Fibroblast of skin of back (primary cell): Measurements from ENCODE around the gene TMEM52B. TPM values are rescaled to one million over a fixed set of nuclear protein-coding genes. Genes with fewer than 3 reads are reported as not detected.
A peak's percentile ranks its signal among the peaks of the same experiment; 100 is the strongest.

ENCODE experiments used
- DNase-seq: peaks from one replicate; pipeline ENCODE4 v3.0.0-alpha.2; 2013
- polyA plus RNA-seq, 2 experiments: library from polyadenylated mRNA; unstranded; fragments of 120-200 nt; gene quantifications; one replicate each; pipeline ENCODE4 v1.2.1, GENCODE V29; 2013; ENCODE audit not compliant: insufficient read length in 2 of 2

The TMEM52B gene
- not detected for polyA plus RNA-seq (2013, experiment 1 of 2; ENCODE audit: insufficient read length)
- not detected for polyA plus RNA-seq (2013, experiment 2 of 2; ENCODE audit: insufficient read length)

DNA sequence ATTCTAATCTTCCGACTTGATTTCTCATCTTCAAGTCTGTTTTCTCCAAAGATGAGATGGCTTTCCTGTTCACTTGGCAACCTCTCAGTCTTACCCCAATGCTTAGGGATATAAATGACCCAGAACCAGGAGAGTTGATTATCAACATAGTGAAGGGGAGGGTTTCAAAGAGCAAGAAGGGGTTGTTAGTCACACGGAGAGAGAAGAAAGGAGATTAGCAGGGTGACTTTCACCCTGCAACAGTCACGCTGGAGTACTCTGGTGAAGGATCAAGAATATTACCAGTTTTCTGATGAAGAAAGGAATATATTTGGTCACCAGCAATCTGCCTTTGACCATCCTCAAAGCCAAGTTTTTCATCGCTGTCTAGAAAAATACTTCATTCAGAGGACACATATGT is at the start of gene TMEM52B:
Gene TMEM52B, plus strand, starts transcription at position 212 of the 400 bp plus-strand sequence. CDS start 543 bp downstream, outside the sequence.
- DNase-seq = no peak

DNA sequence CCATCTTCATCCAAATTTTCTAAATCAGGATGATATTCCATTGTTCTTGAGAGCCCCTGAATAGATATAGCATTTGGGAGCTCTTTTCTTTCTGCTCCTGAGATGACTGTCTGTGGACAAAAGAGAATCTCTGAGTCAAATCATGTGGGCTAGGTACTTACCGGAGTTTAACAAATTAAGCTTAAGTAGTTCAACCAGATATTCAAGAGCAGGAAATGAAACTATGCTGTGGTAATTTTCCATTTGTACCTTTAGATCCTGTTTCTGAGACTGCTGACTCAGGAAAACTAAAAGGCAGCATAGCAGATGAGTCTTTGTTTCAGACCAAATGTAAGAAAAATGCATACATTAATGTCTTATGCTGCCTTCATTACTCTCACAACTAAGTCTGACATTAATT is 48.8 kb upstream of the TMEM52B start, which contains the start of gene CLEC7A:
Gene CLEC7A, minus strand, starts transcription at position 158 of the 400 bp plus-strand sequence. Its CDS starts 117 bp downstream, at position 41.
- DNase-seq = no peak

DNA sequence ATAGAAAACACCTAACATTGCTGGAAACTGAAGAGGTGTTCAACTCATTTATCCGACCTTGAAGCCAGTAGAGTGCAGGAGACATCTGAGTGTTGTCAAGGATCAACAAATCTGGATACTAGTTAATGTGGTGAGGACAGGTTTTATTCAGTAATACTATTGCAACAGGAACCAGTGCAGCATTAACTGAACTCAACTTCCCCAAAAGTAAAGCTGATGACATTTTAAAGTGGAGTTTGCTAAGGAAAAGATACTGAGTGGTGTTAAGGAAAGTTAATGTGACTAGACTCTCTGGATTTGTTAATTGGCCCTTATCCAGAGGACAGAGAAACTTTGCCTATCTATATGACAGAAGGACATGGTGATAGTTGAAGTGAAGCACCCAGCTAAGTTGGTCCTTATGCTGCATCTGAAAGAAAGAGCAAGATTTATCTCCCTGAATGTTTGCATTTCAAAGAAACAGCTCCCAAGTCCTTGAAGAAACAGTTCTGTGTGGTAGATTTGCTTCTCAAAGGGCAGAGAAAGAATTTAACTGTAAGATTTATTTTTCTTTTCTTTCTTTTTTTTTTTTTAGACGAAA is 47.6 kb upstream of the TMEM52B start:
- no peak for DNase-seq

DNA sequence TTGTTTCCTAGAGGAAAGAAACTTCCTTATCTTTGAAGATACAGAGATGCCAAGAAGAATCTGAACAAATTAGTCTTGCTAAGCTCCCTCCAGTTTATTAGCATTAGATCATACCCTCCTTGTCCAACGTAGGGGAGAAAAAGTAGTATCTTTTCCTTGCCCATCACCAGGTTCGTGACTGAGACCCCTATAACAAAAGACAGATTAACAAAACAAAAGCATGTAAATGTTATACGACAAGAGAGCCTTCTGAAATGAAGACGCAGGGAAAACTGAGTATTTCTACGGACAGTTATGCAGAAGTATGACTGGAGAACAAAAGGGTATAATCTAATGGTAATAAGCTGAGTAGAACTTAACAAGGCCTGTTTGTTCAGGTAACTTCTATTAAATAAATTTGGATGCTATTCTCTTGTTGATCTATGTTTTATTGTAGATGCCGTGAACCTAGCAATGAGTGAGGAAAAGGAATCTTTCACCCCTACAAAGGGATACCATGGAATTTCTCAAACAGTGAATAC is 45.9 kb upstream of the TMEM52B start:
- DNase-seq = no peak

DNA sequence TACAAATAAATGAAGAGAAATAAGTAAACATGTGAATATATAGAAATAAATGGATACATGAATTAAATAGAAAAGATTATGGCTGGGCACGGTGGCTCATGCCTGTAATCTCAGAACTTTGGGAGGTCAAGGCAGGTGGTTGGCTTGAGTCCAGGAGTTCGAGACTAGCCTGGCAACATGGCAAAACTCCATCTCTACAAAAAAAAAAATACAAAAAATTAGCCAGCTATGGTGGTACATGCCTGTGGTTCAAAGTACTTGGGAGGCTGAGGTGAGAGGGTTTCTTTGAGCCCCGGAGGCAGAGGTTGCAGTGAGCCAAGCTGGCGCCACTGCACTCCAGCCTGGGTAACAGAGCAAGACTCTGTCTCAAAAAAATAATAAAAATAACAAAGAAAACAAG is 43.7 kb upstream of the TMEM52B start:
- DNase-seq = no peak

DNA sequence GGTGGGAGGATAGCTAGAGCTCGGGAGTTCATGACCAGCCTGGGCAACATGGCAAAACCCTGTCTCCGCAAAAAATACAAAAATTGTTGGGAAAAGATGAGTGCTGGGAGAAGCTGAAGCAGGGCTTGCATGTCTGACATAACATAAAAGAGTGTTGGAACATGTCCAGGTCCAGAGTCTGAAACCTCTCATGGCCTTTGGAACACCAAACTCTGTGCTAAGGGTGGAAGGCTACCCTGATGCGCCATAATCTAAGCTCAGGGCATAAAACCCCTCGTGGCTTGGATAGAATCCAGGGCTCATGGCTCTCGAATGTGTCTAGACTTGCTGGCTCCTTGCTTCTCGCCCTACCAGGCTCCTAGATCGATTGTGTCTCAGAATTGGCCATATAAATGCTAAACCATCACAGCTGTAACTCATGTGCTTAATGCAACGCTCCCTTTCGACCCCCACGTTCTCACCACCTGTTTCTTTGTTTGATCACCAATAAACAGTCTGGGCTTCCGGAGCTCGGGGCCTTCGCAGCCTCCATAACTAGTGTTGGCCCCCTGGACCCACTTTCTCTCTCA is 42.1 kb upstream of the TMEM52B start:
- no peak for DNase-seq

DNA sequence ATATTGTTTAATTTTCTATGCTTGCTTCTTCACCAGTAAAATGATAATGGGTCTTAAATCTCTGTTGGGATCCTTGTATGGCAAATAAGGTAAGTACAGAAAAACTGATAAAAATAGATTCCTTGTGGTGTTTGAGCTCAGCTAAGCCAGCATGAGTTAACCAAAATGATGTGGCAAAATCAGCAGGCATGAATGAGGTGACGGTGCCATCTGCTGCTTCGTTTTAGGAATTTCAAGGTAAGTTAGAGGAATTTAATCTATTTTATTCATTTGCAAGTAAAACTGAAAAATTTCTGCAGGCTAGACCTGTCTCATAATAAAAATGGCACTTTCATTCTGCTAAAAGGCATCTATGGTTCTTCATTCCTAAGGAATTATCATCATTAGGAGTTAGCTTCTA is 38.8 kb upstream of the TMEM52B start:
- DNase-seq = peak; percentile 38

DNA sequence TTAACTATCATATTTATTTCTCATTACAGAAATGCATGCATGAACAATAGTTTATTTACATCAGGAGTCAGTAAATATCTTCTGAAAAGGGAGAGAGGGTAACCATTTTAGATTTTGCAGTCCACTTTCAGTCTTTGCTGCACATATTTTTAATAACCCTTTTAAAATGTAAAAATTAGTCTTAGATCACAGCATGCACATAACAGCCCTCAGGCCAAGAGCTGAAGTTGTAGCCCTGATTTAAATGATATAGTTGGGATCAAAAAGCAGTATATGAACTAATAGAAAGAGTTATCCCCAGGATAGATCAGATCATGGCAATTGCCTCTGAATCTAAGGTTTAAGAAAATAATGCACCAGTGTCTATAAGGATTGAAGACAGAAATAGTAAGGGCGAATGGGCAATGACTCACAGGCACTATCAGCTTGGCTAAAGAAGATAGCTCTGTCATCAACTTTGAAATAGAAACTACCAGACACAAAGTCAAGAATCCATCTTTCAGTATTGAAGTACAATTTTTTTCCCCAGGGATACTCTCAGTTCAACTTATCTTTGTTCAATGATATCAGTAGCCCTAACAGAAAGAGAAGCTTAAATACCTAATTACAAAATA is 35.7 kb upstream of the TMEM52B start:
- peak; percentile 20 for DNase-seq

DNA sequence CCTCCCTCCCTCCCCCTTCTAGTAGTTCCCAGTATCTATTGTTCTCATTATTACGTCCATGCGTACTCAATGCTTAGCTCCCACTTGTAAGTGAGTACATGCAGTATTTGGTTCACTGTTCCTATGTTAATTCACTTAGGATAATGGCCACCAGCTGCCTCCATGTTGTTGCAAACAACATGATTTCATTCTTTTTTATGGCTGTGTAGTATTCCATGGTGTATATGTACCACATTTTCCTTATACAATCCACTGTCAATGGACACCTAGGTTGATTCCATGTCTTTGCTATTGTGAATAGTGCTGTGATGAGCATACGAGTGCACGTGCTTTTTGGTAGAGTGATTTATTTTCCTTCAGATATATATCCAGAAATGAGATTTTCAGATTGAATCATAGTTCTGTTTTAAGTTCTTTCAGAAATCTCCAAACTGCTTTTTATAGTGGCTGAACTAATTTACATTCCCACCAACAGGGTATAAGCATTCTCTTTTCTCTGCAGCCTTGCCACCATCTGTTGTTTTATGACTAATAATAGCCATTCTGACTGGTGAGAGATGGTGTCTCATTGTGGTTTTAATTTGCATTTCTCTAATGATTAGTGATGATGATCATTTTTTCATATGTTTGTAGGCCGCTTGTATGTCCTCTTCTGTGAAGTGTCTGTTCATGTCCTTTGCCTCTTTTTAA is 31.0 kb upstream of the TMEM52B start:
- no peak for DNase-seq

DNA sequence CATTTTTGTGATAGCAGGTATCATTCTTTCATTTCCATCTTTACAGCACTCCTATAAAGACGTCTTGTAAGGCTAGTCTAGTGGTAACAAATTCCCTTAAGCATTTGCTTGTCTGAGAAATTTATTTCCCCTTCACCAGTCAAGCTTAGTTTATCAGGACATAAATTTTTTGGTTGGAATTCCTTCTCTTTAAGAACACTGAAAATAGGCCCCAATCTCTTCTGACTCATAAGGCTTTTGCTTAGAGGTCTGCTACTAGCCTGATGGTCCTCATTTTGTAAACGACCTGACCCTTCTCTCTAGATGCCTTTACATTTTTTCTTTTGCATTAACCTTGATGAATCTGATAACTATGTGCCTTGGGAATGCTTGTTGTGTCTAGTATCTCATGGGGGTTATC is 27.2 kb upstream of the TMEM52B start:
- DNase-seq = no peak

DNA sequence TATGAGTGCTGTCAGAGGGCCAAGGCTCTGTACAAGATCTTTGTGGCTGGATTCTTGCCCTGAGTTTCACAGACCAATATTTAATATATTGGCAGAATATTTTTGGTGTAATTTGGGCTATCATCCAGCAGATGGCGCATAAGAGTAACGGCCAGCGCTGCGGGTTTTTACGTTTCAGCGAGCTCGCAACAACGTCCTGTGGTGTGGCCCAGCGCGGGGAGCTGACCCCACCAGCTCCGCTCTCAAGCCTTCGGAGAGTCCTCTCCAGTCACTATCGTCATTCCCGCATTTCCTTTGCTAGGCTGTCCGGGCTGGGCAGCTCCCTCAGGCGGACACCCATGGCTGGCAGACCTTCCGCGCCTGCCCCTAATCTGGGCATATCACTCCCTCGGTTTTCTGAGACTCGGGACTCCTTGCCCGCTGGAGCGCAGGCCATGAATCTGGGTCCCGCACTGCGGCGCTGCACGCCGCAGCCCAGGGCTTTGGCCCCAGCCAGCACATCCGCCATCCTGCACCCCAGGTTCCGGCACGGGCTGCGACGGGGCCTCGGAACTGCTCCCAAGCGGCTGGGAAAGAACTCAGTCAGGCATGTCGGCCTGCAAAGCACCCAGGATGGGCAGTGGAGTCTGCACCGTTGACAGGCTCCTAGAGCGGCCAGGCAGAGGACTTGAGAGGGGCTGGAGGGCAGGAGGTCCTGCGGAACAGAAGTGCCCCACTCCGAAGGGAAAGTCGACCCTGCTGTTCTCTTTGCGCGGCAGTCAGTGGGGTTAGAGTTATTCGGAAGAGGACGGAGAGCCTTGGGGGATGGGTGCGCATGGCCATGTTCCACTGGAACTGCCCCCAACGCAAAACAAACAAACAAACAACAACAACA is 25.3 kb upstream of the TMEM52B start:
- peak; percentile 66 for DNase-seq

DNA sequence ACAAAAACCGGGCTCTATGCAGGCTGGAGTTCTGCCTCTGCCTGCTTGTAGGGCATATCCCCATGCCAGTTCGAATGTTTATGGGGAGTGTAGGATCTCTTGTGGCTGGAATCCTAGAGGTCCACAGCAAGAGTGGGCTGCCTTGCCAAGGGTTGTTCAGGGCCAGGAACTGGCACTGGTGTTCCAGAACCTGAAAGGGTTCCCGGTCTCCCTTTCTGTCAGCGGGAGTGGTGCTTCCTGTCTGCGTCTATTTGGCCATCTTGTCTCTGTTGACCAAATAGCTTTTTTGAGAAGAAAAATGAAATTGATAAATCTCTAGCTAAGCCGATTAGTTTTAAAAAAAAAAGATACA is 24.7 kb upstream of the TMEM52B start:
- DNase-seq = no peak

DNA sequence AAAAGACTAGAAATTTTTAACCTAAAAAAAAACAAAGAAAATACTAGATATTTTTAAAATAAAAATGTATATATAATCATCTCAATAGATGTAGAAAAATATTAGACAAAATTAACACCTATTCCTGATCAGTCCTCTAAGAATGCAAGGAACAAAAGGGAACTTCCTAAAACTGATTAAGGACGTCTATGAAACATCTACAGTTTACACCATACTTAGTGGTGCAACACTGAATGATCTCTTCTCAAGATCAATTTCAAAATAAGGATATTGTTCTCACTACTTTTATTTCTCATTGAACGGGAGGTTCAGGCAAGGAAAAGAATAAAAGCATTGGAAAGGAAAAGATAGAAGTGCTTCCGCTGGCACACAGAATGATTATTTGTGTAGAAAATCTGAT is 22.9 kb upstream of the TMEM52B start:
- DNase-seq = no peak

DNA sequence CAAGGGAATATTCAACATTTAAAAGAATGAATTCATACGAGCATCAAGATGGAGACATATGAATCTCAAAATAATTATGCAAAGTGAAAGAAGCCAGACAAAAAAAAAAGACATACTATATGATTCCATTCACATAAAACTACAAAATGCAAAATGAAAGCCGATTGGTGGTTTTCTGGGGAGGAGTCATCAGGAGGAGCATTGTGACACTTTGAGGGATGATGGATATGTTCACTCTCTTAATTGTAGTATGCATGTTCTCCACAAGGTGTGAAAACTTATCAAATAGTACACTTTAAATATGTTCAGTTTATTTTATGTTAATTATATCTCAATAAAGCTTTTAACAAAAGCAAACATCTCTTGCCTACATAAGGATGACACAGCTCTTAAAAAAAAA is 20.4 kb upstream of the TMEM52B start:
- no peak for DNase-seq

DNA sequence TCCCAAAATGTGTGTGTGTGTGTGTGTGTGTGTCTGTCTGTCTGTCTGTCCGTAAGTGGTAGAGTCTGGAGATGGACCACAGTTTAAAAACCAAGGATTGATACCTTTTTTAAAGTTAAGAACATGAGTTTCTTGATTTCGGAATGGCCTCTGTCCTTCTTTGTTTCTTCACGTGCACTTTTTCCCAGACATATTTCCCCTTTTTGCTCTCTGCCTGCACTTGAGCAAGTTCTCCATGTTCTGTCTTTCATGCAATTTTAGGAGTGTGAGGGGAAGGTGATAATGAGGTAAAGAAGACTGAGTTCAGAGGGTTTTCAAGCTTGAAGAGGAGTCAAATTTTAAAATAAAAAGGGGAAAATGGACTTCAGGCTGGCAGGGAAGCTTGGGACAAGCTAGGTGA is 19.6 kb upstream of the TMEM52B start:
- no peak for DNase-seq

DNA sequence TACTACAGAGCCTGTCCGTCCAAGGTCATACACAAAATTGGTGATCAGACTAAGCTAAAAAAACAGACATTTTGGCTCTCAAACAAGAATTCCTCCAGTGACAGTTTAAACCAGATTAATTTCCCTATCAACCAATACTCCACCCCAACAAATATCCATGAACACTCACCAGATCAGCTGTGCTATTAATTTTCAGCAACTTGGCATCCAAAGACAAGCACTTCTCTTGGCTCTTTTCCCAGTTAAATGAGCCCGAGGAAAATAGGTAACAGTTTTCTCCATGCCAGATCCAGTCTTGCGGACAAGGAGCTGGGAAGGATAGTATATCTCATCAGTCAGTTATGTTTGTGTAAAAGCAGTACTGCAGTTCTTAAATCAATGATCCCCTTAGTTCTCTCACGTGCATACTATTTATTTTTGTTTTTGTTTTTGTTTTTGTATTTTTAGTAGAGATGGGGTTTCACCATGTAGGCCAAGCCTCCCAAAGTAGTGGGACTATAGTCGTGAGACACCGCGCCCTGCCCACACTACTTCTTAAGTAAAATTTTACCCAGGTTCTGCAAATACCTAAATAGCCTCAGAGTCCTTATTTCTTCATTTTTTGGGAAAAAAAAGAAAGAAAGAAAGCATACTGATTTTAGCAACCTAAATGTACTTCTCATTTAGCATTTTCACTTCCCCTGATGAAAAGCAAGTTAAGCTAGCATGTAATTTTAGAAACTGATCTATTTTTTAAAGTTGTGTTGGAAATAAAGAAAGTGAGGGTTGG is 18.0 kb upstream of the TMEM52B start:
- no peak for DNase-seq

DNA sequence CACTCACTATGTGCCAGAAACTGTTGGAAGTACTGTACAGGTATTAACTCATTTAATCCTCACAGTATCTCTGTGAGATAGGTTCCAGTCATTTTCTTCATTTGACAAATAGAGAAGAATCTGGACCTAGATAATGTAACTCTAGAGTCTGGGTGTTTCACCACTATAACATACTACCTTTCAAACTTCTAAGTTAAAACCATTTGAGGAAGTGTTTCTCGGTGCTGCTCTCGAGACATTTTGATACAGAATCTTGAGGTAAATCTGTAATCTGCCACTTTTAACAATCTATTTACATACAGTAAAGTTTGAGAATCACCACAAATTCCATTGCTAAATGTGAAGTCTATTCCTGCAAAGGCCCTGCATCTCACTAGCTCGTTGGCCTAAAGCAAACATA is 15.7 kb upstream of the TMEM52B start:
- no peak for DNase-seq

DNA sequence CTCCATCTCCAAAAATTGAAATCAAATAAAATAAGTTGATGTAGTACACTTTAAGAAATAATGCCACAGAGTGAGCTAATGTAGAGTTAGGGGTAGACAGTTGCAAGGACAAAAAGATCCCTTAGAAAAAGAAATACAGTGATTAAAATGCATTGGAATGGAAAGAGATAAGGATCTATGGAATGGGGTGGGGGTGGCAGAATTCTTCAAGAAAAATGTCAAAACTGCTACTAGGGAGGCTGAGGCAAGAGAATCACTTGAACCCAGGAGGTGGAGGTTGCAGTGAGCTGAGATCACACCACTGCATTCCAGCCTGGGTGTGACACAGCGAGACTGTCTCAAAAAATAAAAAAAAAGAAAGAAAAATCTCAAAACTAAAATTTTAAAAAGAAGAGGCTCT is 13.4 kb upstream of the TMEM52B start:
- DNase-seq = peak; percentile 52

DNA sequence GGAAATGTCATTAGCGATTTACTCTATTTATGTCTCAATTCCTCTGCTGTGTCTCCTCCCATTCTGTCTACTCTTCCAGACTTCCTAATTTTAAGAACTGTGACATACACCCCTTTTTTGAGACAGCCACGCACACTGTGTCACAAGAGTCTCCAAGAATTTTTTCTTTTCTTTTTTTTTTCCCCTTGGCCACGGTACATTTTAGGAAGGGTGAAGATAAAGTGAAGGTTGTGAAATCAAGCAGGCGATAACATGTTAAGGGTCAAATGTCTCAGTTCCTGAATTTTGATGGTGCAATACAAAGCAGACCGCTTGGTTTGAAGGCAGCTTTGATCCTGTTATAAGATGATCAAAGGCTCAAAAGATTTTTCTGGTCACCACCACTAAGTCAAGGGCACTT is 11.2 kb upstream of the TMEM52B start:
- no peak for DNase-seq

DNA sequence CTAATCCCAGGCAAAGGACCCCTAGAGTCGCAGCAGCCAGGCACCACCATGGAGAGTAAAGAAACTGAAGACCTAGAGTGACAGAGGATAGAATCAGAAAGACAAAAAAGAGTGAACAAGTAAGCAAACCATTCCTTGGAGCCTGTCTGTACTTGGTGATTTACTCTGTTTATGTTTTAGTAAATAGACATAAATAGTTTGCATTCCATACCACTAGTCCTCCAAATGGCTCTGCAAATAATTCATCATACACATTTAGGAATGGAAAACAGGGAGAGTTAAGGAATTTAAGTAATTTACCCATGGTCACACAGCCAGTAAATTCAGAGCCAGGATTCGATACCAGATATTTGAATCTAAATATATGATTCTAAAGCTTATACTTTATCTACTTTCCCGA is 9.7 kb upstream of the TMEM52B start:
- DNase-seq = peak; percentile 50

DNA sequence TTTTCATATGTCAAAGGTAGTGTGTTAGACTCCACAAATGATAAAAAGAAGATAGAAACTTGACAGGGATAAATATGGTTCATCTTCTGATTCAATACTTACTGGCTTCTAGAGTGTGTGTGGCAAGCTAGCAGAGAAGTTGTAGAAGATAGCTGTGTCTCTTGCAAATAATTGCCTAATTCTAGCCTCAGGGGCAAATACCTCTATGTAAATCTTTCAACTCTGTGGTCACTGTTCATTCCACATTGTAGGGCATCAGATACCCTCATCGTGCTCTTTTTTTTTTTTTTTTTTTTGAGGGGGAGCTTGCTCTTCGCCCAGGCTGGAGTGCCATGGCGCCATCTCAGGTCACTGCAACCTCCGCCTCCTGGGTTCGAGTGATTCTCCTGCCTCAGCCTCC is 8.6 kb upstream of the TMEM52B start:
- no peak for DNase-seq
